Gastrocnemius medialis (tissue), 4 donors: Measurements from ENCODE around the gene DOK3.

ENCODE experiments used
- POLR2A ChIP-seq, 2 donors: fragments of 450-650 bp; IDR thresholded peaks; one replicate each; pipeline ENCODE4 v1.6.1; 2017; ENCODE audit warnings: antibody characterized with exemption in 2 of 2, mild to moderate bottlenecking in 2 of 2, moderate library complexity in 2 of 2
- TF ChIP-seq, protein P1 (sequence below), 5 experiments: fragments of 450-650 bp in 3 of 5; fragments of 200-600 bp in 2 of 5; sonication (generic) in 2 of 5; IDR thresholded peaks in 4 of 5; conservative IDR thresholded peaks in 1 of 5; 1 replicate in 4 of 5; 2 replicates in 1 of 5; pipeline ENCODE4 v1.5.1; 2016 to 2019; ENCODE audit warnings: antibody characterized with exemption in 5 of 5, mild to moderate bottlenecking in 3 of 5, moderate library complexity in 3 of 5

GRCh38 chr5:177474846-177475562 lies 34.6 kb downstream of the DOK3 start:
- TF ChIP-seq POLR2A (IDR thresholded peaks at IDR 0.05): no peak
- TF ChIP-seq, protein P1, sequence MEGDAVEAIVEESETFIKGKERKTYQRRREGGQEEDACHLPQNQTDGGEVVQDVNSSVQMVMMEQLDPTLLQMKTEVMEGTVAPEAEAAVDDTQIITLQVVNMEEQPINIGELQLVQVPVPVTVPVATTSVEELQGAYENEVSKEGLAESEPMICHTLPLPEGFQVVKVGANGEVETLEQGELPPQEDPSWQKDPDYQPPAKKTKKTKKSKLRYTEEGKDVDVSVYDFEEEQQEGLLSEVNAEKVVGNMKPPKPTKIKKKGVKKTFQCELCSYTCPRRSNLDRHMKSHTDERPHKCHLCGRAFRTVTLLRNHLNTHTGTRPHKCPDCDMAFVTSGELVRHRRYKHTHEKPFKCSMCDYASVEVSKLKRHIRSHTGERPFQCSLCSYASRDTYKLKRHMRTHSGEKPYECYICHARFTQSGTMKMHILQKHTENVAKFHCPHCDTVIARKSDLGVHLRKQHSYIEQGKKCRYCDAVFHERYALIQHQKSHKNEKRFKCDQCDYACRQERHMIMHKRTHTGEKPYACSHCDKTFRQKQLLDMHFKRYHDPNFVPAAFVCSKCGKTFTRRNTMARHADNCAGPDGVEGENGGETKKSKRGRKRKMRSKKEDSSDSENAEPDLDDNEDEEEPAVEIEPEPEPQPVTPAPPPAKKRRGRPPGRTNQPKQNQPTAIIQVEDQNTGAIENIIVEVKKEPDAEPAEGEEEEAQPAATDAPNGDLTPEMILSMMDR (IDR thresholded peaks at IDR 0.05 in 4 of 5, conservative IDR thresholded peaks at IDR 0.05 in 1 of 5): no peak
